HG03520 (cell line): Measurements from ENCODE around the gene RNPEP.
"Not testable (repeated sequence)": the region's sequence is repeated elsewhere in the genome, so short reads cannot be mapped to it uniquely, and the experiment has no call there.

Source experiments
- ATAC-seq: cut with Tn5 transposase; IDR thresholded peaks from one replicate; pipeline ENCODE4 v1.9.1; 2021; ENCODE audit warnings: mild to moderate bottlenecking, moderate library complexity; ENCODE audit not compliant: unreplicated experiment

The RNPEP gene

GRCh38 chr1:202009326-202010179, 27.1 kb downstream of the RNPEP start:
- no peak for ATAC-seq

DNA sequence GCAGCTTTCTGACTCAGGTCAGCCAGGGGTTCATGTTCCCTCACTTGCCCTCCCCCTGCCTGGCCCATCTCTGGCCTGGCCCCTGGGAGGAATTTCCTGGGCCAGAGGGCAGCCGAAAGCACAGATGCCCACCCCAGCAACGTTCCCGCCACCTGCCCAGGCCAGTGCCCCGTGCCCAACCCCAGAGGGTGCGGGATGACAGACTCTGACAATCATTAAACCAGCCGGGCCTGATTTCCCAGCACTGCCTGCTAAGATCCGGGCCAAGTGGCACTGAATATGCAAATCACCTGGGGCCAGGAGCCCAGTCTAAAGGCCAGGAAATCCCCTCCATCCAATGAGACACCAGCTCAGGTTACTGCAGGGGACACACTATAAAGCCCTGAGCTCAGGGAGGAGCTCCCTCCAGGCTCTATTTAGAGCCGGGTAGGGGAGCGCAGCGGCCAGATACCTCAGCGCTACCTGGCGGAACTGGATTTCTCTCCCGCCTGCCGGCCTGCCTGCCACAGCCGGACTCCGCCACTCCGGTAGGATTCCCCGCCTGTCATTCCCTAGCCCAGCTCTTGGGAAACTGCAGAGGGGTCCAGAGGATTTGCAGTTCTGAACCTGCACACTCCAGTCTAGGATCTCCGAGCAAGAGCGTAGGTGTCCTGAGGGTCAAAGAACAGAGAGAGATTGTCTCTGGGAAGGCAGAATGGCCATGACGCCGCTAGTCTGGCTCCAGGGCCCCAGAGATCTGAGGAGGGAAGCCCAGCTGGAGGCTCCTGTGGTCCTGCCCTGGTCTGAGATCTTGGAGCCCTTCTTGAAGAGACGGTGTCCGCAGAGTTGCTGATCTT, 27.9 kb downstream of the RNPEP start, which contains the start of gene ELF3:
Gene ELF3, plus strand, starts transcription at position 408 of the 836 bp plus-strand sequence. CDS start 550 bp downstream, outside the sequence.
- peak; percentile 67 for ATAC-seq

DNA sequence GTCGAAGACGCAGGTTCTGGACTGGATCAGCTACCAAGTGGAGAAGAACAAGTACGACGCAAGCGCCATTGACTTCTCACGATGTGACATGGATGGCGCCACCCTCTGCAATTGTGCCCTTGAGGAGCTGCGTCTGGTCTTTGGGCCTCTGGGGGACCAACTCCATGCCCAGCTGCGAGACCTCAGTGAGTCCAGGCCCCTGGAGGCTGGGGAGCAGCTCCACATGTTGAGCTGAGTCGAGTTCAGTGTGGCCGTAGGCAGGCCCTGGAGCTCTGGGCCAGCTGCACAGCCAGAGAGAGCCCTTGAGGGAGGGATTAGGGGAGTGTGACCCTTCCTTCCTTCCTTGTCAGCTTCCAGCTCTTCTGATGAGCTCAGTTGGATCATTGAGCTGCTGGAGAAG, 29.5 kb downstream of the RNPEP start:
- ATAC-seq: no peak

DNA sequence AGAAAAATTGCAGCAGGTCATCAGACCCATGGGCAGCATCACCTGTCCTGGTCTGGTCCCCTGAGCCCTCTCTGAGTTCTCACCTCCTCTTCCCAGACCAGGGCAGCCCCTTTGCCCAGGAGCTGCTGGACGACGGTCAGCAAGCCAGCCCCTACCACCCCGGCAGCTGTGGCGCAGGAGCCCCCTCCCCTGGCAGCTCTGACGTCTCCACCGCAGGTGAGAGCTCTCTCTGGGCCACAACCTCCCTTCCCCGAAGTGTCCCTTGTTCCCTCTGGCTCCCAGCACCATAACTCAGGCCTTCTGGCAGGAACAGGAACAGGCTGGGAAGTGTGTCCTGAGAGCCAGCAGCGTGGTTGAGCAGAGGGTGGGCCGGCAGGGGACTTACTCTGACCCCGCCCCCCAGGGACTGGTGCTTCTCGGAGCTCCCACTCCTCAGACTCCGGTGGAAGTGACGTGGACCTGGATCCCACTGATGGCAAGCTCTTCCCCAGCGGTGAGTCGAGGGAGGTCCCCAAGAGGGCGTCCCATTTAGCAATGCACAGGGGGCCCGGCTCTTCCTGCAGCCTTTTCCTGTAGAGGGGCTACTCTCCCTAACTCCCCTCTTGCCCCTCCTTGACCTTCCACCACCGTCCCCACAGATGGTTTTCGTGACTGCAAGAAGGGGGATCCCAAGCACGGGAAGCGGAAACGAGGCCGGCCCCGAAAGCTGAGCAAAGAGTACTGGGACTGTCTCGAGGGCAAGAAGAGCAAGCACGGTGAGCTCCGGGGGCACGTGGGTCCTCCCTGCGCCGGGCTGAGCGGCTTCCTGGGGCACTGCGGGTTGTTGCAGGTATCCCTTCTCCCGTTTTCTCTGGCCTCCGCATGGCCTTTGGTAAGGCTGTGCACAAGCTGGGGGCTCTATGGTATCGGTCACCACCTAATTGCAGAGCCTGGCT, 30.4 kb downstream of the RNPEP start:
- ATAC-seq: no peak

GRCh38 chr1:202013603-202014002, 31.2 kb downstream of the RNPEP start:
- ATAC-seq: no peak

DNA sequence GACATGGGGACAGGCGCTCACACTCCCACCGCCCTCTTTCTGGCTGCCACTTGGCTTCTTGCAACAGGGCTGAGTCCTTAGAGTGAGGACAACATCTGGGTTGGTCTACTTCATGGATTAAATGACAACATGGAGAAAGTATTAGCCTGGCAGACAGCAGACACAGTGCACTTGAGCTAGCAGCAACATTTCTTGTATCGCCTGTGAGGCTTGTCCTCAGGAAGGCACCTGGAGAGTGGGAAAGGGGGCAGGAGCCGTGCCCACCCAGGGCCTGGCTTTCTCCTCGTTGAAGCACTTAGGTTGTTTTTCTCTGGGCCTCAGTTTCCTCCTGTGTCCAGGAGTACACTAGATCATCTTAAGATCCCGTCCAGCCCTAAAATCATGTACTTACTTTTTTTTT, 31.6 kb downstream of the RNPEP start:
- no peak for ATAC-seq

- ATAC-seq: no peak
These were observed 32.6 kb downstream of the RNPEP start for GRCh38 chr1:202014915-202015661.

GRCh38 chr1:202015662-202015937, 33.2 kb downstream of the RNPEP start:
- no peak for ATAC-seq

DNA sequence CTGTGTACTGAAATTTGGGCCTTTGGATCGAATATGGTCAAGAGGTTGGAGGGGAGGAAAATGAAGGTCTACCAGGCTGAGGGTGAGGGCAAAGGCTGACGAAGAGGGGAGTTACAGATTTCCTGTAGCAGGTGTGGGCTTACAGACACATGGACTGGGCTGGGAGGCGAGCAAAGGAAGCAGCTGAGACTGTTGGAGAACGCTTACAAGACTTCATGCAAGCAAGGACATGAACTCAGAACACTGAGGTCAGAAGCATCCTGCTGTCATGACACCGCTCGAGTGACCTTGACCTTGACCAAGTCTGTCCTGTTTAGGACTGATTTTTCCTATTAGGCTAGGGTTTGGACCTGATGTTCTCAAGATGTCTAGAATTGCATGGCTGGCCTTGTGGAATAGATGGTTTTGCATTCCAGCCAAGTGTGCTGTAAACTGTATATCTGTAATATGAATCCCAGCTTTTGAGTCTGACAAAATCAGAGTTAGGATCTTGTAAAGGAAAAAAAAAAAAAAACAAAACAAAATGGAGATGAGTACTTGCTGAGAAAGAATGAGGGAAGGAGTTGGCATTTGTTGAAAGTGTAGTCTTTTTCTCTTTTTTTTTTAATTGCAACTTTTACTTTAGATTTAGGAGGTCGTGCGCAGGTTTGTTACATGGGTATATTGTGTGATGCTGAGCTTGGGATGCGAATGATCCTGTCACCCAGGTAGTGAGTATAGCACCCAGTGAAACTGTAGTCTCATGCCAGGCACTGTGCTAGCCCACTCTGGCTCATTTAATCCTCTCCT, 33.8 kb downstream of the RNPEP start:
- no peak for ATAC-seq

GRCh38 chr1:202016811-202017748, 34.6 kb downstream of the RNPEP start:
- ATAC-seq: no peak

DNA sequence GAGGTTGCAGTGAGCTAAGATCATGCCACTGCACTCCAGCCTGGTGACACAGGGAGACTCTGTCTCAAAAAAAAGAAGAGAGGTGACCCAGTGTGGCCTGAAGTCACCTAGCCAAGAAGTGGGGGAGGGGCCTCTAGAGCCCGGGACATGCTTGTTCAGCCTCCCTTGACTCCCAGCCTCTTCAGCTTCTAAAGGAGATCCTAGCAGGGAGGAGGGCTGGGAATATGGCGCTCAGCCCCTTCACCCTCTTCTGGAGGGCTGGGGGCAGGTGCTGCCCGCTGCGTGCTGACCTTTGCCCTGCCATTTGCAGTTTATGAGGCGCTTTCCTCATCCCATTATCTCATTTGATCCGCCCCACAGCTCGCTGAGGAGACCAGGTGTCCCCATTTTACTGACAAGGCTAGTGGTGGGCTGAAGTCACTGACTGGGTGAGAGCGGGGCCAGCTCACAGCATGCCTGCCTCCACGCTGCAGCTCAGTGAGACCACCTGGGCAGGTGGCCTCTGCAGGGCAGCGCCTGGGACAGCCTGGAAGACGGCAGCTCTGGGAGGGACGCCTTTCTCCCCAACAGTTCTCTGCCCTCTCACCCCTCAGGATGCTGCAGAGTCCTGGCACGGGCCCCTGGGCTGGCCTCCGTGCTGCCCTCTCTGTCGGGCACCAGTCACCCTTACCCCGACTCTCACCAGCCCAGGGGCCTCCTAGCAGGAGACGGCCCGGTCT, 35.5 kb downstream of the RNPEP start:
- no peak for ATAC-seq

DNA sequence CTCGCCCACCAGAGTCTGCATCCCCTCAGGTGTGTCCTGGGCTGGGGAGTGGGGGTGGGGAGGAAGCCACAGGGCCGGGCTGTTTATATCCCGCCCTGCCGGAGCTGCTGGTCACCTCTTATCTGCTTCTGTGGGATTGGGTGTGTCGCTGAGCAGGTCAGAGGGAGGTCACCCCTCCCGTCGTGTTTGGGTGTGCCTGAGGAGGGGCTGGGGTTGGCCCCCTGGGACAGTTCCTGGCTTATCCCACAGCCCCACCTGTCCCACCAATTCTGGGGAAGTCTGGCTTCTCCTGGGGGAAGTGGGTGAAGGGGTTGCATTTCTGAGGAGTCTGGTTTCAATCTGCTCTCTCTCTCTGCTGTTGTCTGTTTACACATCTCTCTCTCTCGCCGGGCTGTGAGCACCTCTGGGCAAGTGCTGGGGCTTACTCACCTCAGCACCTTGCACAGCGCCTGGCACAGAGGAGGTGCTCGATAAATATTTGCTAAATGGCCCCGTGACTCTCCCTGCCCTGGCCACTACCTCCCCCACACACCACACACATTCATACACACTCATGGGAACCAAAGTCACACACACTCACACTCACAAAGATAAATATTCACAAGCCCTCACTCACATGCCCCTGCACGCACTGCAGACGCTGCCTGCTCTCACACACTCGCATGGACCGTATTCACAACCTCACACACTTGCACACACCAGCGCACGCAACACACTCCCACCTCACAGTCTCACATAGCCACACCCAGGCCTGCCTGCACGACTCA, 36.2 kb downstream of the RNPEP start:
- no peak for ATAC-seq

DNA sequence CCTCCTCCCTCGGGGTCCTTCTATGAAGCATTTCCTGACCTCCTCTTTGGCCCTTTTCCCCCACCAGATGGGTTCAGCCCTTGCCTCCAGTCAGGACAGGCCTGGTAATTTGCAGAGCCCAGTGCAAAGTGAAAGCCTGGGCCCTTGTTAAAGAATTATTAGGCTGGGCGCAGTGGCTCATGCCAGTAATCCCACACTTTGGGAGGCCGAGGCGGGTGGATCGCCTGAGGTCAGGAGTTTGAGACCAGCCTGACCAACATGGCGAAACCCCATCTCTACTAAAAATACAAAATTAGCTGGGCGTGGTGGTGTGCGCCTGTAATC, 36.7 kb downstream of the RNPEP start:
- not testable (repeated sequence) for ATAC-seq

DNA sequence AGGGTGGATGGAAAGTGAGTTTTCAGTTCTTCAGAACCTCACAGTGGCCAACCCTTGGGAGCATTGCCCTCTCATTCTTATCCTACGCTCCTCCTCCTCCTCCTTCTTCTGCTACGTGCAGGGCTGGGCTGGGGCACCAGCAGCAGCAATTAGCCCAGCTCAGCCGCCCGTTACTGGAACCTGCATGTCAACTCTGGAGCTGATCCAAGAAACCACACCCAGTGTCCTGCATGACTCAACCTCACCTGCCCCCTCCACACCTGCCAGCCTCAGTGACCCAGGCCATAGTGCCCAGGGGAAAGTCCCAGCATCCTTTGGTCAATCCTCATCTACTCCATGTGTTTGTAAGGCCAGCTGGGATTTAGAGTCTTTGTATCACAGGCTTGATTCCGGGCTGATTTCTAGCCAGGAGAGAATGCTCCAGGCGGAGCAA, 40.6 kb downstream of the RNPEP start:
- no peak for ATAC-seq

DNA sequence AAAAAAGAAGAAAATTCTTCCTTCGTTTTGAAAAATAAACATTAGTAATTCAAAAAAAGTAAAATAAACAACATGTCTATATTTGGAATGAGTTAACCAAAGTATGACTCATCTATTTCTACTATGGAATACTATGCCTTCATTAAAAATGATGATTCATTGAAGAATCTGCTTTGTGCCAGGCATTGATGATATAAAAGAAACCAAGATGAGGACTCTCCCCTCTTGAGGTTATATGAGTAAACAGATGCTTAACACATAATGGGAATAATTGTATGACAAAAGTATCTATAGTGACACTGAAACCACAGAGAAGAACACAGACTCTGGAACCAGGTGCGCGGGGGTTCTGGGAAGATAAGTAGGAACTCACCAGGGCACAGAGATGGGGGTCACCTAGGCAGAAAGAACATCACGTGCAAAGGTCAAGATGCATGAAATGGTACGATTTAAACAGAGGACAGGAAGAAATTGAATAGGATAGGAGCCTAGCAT, 46.8 kb downstream of the RNPEP start:
- ATAC-seq: no peak

- ATAC-seq: no peak
These were observed 47.3 kb downstream of the RNPEP start for GRCh38 chr1:202029727-202030126.

DNA sequence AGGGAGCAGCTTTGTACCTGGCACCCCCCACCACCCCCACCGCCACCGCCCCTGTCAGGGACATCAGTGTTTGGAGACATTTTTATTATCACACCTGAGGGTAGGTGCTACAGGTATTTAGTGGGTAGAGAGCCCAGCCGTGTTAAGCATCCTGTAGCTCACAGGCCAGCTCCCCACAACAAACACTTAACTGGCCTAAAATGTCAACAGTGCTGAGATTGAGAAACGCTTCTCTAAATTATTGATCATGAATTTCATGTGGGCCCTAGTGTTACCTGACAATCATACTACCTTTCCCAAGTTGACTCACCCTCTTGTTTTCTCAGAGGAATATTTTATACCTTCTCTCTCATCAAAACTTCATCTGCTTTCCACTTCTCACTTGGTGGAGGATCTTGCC, 49.3 kb downstream of the RNPEP start:
- no peak for ATAC-seq
